Suprapubic skin (tissue), 4 donors: ENCODE measurements around the gene RALA.

Source experiments
- CTCF ChIP-seq, 2 donors: fragments of 200-600 bp in 1 of 2; fragments of 450-650 bp in 1 of 2; sonication (generic) in 1 of 2; IDR thresholded peaks; one replicate each; pipeline ENCODE4 v1.5.1; 2016 to 2019; ENCODE audit warnings: antibody characterized with exemption in 2 of 2, mild to moderate bottlenecking in 1 of 2, moderate library complexity in 1 of 2
- POLR2A ChIP-seq, 2 donors: fragments of 450-650 bp; IDR thresholded peaks; one replicate each; pipeline ENCODE4 v1.6.1; 2017; ENCODE audit warnings: antibody characterized with exemption in 2 of 2, mild to moderate bottlenecking in 2 of 2, moderate library complexity in 2 of 2
- POLR2AphosphoS5 ChIP-seq, 3 donors: sonication (generic); formaldehyde crosslinking; IDR thresholded peaks; one replicate each; pipeline ENCODE4 v1.6.1; 2017; ENCODE audit warnings: antibody characterized with exemption in 3 of 3

GRCh38 chr7:39631736-39632308 is 8.4 kb downstream of the RALA start:
- no peak for TF ChIP-seq CTCF (IDR thresholded peaks at IDR 0.05)
- TF ChIP-seq POLR2A (IDR thresholded peaks at IDR 0.05) = no peak
- TF ChIP-seq POLR2AphosphoS5 (IDR thresholded peaks at IDR 0.05) = no peak
